ENCODE measurements around the gene FAM53B.

FAM53B gene

GRCh38 chr10:124576526-124577420 lies 167.4 kb downstream of the FAM53B start:
- no peak for DNase-seq (ENCODE audit: low read depth in 2 of 2)

DNA sequence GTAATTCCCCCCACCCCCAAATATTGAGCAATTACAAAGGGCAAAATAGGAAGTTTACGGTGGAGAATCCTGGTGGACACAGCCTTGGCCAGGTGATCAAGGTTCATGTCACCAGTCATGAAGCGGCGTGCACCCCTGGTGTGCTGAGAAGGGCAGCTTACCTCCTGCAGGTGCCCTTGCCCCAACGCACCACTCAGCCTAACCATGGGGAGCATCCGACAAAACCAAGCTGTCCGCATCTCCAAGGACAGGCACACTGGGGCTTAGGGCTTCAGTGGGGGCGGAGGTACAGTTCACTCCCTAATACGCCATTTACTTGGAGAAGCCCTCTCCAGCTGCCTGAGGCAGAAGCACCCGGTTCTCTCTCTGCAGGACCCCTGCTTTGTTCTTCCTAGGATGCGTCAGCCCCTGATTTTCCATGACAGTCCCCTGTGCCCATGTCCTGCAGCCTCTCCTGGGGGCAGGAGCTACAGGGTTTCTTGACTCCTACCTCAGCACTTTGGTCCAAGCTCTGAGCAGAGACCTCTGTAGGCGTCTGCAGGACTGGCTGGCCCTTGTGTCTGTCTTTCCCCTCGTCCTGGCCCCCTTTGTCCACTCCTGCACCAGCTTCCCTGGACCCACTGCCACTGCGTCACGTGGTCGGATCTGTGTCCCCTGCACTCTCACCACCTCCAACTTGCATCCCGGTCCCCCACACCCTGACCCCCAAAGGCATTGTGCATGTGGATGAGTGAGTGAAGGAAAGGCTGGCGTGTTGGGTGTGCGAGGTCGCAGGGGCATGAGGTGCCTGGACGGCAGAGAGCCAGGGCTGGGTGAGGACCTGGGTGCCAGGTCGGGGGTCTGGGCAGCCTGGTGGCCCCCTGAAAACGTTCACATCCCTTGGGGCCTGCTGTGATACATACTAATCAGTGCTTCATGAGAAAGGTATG lies 168.8 kb downstream of the FAM53B start:
- no peak for DNase-seq (ENCODE audit: low read depth in 2 of 2)

GRCh38 chr10:124574456-124575070 lies 169.6 kb downstream of the FAM53B start:
- no peak for DNase-seq (ENCODE audit: low read depth in 2 of 2)

- no peak for DNase-seq (ENCODE audit: low read depth in 2 of 2)
Measured at GRCh38 chr10:124573726-124574455, 170.3 kb downstream of the FAM53B start.

DNA sequence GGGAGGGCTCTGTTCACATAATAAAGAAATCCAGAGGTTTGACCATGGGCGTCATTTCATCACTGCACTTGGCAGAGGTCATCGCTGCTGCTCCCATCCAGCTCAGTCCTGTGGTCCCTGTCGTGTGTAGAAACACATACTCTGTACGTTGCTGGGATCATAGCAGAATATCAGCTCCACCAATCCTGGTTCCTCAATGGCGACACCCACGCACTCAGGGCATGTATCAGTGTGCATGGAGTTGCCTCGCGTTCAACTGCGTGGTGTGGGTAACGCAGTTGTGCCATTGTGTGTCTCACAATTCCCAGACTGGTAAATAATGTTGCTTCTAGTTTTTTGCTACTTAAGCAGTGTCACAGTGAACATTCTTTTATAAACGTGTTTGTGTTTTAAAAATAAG lies 171.4 kb downstream of the FAM53B start:
- DNase-seq (ENCODE audit: low read depth in 2 of 2) = no peak

DNA sequence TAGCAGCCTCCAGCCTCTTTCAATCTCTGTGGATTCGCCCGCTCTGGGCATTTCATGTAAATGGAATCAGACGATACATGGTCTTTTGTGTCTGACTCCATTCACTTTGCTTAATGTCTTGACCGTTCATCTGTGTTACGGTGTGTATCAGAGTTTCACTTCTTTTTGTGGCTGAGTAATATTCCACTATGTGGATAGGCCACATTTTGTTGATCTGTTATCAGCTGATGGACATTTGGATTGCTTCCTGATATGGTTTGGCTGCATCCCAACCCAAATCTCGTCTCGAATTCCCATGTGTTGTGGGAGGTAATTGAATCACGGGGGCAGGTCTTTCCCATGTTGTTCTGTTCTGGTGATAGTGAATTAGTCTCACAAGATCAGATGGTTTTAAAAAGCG lies 173.5 kb downstream of the FAM53B start:
- no peak for DNase-seq (ENCODE audit: low read depth in 2 of 2)

DNA sequence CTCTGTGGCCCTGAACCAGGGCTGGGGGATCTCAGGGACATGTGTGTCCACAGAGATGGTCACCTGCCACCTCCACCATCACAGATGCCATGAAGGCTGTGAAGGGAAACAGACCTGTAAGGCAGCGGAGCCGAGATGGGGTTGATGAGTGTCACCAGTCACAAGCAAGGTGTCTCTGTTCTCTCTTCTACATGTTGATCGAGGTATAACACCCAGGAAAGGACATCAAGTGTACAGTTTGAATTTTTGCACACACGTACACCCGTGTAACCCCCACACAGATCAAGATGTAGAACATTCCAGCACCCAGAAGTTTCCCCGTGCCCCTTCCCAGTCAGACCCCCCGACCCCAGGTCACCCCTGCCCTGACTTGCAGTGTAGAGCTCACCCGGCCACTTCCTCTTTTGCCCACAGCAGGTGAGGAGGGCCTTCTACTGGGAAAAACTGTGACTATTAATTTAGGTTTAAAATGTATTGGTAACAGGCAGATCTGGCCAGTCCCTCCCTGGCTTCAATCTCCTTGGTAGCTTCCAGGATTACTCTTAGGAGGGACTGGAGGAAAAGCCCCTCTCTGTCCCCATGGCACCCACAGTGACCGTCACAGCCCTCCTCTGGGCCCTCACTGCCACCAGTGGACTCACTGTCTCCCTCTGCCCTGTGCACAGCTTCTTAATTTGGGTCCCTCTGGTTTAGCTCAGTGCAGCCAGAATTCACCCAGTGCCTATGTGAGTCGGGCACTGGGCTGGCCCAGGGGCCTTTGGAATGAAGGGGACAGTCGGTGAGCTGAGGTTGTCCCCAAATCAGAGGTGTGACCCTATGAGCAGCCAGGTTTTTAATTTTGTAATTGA lies 174.3 kb downstream of the FAM53B start:
- no peak for DNase-seq (ENCODE audit: low read depth in 2 of 2)
